Measurements from ENCODE around the gene ATF4. TPM values are rescaled to one million over a fixed set of nuclear protein-coding genes. Genes with fewer than 3 reads are reported as not detected.

Gene ATF4
- polyA plus RNA-seq, 3 donors: 272 to 297 (median 273) TPM

DNA sequence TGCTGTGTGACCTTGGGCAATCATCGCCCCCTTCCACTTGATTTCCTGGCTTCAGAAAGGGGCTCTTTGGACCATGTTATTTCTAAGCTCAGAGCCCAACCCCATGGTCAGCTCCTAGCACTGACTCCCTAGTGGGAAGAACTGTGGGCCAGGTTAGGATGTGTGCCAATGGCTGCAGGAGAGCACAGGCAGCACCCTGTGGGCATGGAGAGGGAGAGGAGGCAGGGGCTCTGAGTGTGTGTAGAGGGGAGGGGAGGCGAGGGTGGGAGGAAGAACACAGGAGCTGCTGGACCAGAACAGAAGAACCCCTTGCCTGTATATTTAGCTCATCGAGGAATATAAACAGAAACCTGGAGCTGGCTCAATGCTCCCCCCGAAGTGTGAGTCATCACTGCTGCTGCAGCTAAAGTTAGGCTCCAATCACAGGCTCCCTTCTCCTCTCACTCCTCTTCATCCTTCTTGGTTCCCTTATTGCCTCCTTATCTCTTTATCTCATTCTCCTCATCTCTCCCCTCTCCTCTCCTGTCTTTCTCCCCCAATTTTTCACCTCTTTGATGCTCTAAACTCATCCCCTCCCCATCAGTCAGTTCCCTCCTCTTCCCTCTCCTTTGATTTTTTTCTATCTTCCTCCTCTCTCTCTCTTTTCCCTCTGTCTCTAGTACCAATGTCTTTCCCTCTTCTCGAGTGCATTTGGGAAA, 26.7 kb downstream of the ATF4 start:
- no peak for DNase-seq

DNA sequence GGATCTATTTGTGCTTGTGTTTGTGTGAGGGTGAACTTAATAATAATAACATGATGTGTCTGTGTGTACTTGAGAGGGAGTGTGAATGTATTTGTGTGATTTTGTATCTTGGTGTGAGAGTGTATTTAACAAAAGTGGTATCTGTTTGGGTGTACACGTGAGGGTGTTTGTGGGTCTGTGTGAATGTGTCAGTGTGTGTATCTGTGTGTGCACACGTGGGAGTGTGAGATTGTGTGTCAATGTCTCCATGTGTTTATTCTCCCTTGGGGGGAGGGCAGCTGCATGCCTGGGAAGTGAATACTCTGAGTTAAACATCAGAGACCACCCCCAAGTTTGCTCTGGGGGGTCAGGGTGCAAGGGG, 27.2 kb downstream of the ATF4 start:
- no peak for DNase-seq

DNA sequence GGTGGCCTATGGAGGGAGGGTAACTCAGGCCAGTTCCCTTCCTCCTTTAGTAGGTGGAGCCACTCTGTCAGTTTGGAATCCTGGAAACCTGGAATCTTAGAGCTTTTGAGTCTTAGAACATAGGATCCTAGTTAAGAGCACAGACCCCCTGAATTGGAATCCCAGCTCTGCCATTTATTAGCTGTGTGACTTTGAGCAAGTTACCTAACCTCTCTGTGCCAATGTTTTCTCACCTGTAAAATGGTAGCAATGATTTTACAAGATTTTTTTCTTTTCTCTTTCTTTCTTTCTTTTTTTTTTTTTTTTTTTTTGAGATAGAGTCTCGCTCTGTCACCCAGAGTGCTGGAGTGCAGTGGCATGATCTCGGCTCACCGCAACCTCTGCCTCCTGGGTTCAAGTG, 33.1 kb downstream of the ATF4 start:
- no peak for DNase-seq

DNA sequence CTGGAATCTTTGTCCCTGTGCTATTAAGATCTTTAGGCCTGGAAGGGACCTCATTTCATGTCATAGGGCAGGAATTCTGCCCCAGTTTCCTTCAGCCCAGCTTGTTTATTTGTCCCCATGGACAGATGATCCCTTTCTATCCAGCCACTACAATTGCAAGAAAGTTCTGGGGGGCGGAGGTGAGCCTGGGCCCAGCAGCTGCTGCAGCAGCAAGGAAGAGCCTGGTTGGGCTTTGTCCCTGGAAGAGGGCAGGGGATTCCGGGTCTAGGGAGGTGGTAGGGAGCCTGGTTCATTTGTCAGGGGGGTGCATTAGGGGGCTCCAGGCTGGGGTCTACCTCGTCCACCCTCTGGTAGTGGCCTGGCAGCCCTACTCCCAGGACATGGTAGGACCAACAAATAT, 33.8 kb downstream of the ATF4 start:
- DNase-seq: no peak

DNA sequence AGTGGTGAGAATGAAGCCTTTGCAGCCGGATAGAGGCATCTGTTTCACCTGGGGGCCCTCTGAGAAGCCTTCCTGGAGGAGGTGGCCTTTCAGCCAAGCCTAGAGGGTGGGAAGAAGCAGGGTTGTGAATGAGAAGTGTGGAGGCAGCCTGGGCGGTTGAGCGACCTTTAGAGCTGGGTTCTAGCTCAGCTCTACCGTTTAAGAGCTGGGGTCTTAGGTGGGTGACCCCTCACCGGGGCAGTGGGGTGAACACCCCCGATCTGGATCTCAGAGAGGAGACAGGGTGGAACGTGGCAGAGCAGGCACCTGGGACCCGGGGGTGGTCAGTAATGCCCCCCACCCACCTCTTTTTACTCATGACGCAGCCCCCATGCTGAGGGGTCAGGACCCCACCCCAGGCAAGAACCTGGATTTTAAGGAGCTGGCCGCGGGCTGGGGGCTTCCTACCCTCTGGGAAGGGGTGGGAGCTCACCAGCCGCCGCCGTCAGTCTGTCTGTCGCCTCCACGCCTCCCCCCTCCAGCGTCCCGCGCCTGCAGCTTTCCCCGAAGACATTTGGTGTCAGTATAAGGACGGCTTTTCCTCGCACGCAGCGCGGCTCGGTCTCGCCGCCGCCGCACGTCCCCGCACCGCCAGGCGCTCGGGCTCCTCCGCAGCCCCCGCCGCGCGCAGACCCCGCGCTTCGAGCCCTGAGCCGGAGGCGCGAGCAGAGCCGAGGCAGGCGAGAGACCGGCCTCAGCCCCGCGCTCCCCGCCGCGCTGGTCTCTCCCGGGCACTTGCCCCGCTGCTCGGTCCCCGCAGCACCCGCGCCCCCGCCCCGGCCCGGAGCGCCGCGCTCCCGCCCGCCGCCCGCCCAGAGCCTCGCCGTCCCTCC, 36.8 kb downstream of the ATF4 start:
- DNase-seq: no peak

DNA sequence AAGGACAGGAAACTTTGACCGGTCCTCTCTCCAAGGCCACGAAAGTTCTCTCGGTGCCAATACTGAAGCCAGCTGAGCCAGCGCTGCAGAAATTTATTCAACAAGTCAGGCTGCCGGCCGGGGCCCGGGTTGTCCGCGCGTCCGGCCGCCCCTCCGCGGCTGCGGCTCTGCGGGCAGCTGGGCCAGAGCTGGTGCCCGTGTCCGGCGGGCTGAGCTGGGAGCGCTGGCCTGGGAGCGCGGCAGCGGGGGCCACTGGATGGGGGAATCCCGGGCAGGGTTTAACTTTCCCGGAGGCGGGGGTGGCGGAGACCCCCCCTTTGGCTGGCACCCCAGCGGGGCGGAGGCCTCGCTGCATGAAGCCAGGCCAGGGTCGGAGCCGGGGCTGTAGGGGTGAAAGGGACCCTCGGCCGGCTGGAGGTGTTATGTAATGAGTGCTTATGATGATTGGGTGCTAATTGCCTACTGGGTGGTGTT, 37.9 kb downstream of the ATF4 start:
- DNase-seq: no peak

DNA sequence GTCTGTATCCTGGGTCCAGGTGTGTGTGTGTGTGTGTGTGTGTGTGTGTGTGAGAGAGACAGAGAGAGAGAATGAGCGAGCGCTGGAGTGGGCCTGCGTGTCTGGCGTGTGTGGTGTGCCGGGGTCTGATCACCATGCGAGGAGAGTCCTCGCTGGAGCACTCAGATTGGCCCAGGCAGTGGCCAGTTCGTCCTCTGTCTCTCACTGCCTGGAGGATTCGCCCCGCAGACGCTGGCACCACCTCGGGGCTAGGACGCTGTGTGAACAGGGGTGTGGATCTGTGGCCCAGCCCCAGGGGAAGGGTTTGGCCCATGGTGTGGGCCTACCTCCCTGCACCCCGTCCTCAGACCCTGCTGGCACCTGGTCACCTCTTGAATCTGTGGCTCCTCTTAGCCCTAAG, 38.6 kb downstream of the ATF4 start:
- no peak for DNase-seq

DNA sequence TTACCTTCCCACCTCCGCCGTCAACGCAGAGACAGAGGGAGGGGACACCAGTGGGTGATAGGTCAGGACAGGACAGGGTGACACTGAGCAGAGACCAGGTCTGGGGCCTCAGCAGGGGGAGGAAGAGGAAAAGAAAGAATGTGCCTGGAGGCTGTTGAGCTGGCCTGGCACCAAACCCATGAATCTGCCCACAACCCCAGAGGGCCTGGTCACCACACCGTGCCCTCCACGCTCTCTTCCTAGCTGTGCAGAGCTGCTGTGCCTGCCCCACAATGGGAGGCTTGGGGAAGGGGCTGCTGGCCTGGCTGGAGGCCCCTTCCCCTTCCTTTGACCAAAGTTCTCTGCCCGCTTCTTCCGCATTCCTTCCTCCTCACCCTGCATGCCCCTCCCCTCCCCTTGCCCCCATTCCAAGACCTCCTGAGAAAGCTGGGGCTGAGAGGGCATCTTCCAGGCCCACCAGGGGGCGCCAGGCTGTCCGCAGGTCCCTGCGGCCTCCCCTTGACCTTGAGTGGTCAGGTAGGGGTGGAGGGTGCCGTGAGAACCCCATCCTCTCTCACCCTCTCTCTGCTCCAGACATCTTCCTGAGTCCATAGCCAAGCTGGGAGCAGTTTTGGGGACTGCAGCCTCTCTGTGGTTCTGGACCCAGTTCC, 39.2 kb downstream of the ATF4 start:
- no peak for DNase-seq

DNA sequence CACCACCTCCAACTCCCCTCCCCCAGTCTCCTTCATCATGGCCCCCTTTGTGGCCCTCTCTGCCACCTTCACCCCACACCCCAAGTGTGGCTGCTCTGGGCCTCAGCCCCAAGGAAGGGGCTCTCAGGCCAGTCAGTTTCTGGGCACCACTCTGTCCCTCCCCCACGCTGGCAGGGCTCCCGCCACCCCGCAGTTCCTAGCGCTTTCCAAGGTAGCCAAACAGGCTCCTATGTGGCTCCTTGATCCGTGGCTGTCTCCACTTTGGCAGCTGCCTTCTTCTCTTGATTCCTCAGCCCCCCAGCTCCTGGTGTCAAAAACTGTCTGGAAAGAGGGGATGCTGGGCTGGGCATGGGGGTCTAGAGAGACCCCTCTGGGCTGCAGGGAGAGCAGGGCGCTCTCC, 39.8 kb downstream of the ATF4 start:
- no peak for DNase-seq

DNA sequence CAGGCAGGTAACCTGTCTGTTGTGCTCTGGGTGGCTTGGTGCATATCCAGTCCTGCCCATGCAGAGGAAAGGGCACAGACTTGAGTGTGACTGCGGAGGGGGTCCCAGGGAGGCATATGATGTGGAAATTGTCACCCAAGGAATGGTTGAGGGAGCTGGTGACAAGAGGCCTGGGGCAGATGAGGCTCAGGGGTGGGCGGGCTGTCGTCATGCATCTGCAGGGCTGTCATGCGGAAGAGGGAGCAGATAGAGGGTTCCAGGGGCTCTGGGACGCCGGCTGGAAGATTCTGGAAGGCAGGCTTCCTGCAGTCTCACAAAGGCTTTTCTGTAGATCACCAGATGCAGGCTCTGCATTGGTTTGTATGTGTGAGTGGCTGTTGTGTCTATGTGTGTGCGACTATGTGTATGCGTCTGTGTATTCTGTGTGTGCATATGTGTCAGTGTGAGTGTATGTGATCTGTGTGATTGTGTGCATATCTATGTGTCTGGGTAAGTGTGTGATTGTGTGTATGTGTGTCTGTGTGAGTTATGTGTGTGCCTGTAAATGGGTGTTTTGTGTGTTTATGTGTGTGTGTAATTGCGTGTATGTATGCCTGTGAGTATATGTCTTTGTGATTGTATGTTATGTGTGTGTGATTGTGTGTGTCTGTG, 42.6 kb downstream of the ATF4 start:
- no peak for DNase-seq

DNA sequence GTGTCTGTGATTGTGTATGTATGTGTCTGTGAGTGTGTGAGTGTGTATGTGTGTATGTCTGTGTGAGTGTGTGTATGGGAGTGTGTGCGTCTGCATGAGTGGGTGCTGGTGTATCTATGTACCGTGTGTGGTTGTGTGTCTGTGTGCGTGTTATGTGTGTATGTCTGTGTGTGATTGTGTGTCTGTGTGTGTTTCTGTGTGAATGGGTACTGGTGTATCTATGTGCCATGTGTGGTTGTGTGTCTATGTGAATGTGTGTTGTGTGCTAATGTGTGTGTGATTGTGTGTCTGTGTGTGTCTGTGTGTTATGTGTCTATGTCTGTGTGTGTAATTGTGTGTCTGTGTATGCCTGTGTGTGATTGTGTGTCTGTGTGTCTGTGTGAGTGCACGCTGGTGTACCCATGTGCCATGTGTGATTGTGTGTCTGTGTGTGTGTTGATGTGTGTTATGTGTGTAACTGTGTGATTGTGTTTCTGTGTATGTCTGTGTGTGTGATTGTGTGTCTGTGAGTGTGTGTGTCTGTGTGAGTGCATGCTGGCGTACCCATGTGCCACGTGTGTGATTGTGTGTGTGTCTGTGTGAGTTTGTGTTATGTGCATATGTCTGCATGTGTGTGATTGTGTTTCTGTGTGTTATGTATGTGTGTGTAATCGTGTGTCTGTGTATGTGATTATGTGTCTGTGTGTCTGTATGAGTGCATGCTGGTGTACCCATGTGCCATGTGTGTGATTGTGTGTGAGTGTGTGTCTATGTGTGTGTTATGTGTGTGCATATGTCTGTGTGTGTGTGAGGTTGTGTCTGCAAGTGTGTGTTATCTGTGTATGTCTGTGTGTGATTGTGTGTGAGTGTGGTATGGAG, 43.4 kb downstream of the ATF4 start:
- DNase-seq: no peak

DNA sequence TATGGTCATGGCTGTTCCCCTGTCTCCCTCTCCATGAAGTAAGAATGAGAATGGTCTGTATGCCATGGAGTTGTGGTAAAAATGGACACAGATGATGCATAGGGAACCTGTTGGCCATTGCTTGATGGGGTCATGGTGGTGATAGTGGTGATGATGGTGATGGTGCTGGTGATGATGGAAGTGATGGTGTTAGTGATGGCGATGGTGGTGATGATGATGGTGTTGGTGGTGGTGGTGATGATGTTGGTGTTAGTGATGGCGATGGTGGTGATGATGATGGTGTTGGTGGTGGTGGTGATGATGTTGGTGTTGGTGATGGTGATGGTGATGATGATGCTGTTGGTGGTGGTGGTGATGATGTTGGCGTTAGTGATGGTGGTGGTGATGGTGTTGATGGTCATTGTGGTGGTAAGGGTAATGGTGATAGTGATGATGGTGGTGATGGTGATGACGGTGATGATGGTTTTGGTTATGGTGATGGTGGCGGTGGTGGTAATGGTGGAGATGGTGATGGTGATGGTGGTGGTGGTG, 45.1 kb downstream of the ATF4 start:
- DNase-seq: no peak

DNA sequence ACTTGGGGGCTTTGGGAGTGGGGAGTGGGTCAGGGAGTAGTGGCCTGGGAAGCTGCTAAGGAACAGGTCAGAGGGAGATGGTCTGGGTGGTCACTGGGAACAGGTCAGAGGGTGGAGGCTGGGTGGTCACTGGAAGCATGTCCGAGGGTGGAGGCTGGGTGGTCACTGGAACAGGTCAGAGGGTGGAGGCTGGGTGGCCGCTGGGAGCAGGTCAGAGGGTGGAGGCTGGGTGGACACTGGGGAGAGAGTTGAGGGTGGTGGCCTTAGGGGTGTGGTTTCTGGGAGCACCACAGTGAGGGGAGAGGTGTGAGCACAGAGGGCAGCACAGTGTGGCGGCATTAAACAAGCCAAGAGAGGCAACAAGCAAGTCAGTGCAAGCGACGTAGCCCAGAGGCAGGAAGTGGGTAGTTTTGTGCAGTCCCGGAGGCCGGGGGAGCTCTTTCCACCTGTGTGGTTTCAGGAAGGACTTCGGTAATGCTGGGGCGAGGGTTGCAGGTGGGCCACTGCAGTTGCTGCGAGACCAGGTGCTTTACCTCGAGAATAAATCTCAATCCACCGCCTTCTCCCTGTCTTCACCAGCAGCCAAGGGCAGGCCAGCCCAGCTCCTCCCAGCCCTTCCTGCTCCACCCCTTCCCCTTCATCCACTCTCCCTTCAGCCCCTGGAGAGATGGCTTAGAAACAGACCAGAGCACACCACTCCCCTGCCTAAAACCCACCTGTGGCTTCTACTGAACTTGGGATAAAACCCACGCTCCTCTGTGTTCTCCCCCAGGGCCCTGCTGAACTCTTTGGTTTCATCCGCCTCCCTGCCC, 47.0 kb downstream of the ATF4 start:
- no peak for DNase-seq

DNA sequence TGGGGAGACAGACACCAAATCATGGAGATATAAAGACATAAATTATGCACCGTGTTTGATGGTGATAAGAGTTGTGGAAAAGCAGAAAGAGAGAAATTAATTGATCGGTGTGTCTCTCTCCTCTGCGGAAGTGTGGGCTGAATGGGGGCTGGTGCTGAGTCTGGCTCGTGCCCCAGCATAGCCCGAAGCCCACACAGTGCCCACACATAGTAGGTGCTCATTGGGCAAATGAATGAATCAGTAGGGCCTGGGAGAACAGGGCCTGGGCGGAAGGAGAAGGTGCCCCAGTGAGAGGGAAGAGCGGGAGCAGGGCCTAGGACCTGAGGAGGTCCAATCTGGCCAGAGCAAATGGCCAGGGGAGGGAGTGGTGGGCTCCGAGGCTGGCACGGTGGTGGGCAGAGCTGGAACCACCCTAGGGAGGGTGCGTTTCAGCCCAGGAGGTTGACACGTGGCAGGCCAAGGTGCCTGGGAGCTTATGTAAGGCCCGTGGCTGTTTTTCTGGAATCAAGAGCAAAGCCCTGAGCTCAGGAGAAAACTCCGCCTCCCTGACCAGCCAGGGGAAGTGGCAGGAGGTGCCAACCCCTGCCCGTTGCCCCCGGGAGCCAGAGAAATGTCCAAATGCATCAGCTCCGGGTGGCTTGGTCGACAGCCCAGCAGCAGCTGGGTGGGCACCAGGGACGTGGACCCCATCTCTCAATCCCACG, 48.1 kb downstream of the ATF4 start:
- DNase-seq: no peak

DNA sequence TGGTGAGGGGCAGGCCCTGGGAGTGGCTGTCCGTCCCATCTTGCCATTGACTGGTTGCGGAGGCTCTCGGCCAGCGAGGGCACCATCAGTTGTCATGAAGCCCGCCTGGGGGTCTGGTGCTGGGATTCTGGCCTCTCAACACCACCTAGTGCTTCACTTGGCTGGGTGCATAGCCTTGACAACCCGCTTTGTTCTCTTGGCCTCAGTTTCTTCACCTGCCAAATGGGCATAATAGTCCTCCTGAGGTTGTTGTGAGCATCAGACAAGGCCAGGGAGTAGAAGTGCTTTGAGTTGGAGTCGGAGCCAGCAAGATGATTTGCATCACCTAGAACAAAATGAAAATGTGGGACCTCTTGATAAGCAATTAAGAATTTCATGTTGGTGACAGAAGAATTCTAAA, 48.7 kb downstream of the ATF4 start:
- DNase-seq: no peak

DNA sequence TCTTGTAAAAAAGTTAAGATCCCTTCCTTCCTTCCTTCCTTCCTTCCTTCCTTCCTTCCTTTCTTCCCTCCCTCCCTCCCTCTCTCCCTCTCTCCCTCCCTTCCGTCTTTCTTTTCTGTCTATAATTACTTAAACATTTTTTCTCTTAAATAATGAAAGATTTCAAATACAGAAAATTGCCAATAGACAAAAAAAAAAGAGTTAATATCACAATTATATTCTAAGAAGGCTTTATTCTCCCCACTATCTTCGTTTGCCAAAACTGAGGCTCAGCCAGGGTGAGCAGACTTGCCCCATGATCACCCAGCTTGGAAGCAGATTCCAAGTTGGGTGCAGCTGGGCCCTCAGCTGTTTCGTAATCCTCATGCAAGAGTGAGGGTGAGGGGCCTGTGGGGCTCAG, 49.9 kb downstream of the ATF4 start:
- DNase-seq: no peak

DNA sequence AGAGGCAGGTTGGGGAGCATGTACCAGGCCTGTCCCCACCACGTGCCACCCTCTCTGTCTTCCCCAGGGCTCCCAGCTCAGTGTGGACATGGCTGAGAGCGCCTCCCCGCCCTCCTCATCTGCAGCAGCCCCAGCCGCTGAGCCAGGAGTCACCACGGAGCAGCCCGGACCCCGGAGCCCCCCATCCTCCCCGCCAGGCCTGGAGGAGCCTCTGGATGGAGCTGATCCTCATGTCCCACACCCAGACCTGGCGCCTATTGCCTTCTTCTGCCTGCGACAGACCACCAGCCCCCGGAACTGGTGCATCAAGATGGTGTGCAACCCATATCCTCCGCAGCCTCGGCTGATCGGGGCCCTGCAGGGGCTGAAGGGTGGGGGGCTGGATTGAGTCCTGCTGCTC, 50.3 kb downstream of the ATF4 start, which contains the start of gene CACNA1I:
CACNA1I (plus strand) TSS at position 89 of the 400 bp plus-strand sequence; CDS start at position 89, 0 bp downstream.
- DNase-seq: no peak

DNA sequence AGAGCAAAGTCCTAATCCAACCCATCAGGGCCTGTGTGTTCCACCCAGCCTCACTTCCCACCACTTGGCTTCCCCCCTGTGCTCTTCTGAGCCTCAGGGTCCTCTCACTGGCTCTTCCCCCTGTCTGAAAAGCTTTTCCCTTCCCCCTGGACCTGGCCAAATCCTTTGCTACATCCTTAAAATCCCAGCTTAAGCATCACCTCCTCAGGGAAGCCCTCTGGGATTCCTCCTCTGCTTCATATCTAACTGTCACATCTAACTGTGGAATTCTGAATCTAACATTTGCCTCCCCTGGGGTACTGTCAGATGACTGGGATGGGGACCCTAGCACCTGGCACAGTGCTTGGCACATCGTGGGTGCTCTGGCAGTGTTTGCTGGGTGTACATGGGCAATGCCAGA, 51.2 kb downstream of the ATF4 start:
- DNase-seq: no peak

Data from renal pelvis (tissue), 4 donors.